MM.1S (cell line): Measurements from ENCODE around the gene NR2C2.

Source experiments
- DNase-seq: peaks from one replicate; pipeline ENCODE4 v3.0.0-alpha.2; 2015
- H2AFZ ChIP-seq: fragments of 300-600 bp; sonication (generic); 2 replicates; pipeline ENCODE4 v1.6.0; 2016; ENCODE audit warnings: antibody characterized with exemption, low read length
- H3F3A ChIP-seq: fragments of 300-600 bp; sonication (generic); 2 replicates; pipeline ENCODE4 v1.6.1; 2016; ENCODE audit warnings: mild to moderate bottlenecking, antibody characterized with exemption, low read length, moderate library complexity, mixed read lengths; ENCODE audit not compliant: insufficient read depth
- H3K27ac ChIP-seq: fragments of 300-600 bp; sonication (generic); 2 replicates; pipeline ENCODE4 v1.5.1; 2016; ENCODE audit warnings: mild to moderate bottlenecking, low read length
- H3K27me3 ChIP-seq: fragments of 300-600 bp; sonication (generic); replicated peaks from 2 replicates; pipeline ENCODE4 v1.6.0; 2016; ENCODE audit warnings: low read length; ENCODE audit not compliant: insufficient read depth
- H3K36me3 ChIP-seq: fragments of 300-600 bp; sonication (generic); replicated peaks from 2 replicates; pipeline ENCODE4 v1.6.1; 2016; ENCODE audit warnings: mild to moderate bottlenecking, low read length, mixed read lengths; ENCODE audit not compliant: insufficient read depth
- H3K4me1 ChIP-seq: fragments of 300-600 bp; sonication (generic); 2 replicates; pipeline ENCODE4 v1.6.1; 2016; ENCODE audit warnings: low read length, mixed read lengths
- H3K4me2 ChIP-seq: fragments of 300-600 bp; sonication (generic); 2 replicates; pipeline ENCODE4 v1.6.0; 2016; ENCODE audit warnings: low read depth, low read length
- H3K4me3 ChIP-seq: fragments of 300-600 bp; sonication (generic); 2 replicates; pipeline ENCODE4 v1.5.1; 2016; ENCODE audit warnings: low read length, mixed read lengths
- H3K79me2 ChIP-seq: fragments of 300-600 bp; sonication (generic); 2 replicates; pipeline ENCODE4 v1.6.1; 2016; ENCODE audit warnings: mixed run types, low read length, mixed read lengths
- H3K9ac ChIP-seq: fragments of 300-600 bp; sonication (generic); 2 replicates; pipeline ENCODE4 v1.6.1; 2016; ENCODE audit warnings: low read length, mixed read lengths
- H3K9me2 ChIP-seq: fragments of 300-600 bp; sonication (generic); replicated peaks from 2 replicates; pipeline ENCODE4 v1.6.1; 2016; ENCODE audit warnings: mild to moderate bottlenecking, low read length, mixed read lengths; ENCODE audit not compliant: insufficient read depth
- H3K9me3 ChIP-seq: fragments of 300-600 bp; sonication (generic); replicated peaks from 2 replicates; pipeline ENCODE4 v1.6.1; 2016; ENCODE audit warnings: mild to moderate bottlenecking, low read length, mixed read lengths; ENCODE audit not compliant: insufficient read depth
- H4K20me1 ChIP-seq: fragments of 300-600 bp; sonication (generic); 2 replicates; pipeline ENCODE4 v1.6.1; 2016; ENCODE audit warnings: mild to moderate bottlenecking, low read length, moderate library complexity, mixed read lengths; ENCODE audit not compliant: insufficient read depth
- EZH2 ChIP-seq: fragments of 300-600 bp; sonication (generic); optimal IDR thresholded peaks from 2 replicates; pipeline ENCODE3; 2017; ENCODE audit warnings: low read depth, mild to moderate bottlenecking, antibody characterized with exemption, low read length, mixed read lengths
- EZH2phosphoT487 ChIP-seq: fragments of 300-600 bp; sonication (generic); IDR thresholded peaks from 2 replicates; pipeline ENCODE4 v1.6.1; 2018; ENCODE audit warnings: antibody characterized with exemption, low read length
- TF ChIP-seq, protein P1 (sequence below): fragments of 300-600 bp; sonication (generic); IDR thresholded peaks from 2 replicates; pipeline ENCODE4 v1.5.1; 2016; ENCODE audit warnings: antibody characterized with exemption, low read length, mixed read lengths

NR2C2 gene

DNA sequence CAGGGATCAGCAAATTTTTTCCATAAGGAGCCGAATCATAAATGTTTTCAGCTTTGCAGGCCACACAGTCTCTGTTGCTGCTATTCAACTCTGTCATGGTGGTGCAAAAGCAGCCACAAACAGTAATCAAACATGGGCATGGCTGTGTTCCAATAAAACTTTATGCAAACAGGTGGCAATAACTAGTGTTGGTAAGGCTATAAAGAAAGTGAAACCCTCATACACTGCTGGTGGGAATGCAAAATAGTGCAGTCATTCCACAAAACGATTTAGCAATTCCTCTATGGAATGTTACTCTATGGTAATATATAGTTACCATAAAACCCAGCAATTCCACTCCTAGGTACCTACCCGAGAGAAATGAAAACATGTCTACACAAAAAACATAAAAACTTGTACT, 131.7 kb downstream of the NR2C2 start:
- H3K27ac ChIP-seq: no peak overlapping the region
- H3K36me3 ChIP-seq: peaks cover 11% of the 10 kb centered on the region; the same call in 1 of the 2 replicates
- H3K9me3 ChIP-seq: no peaks in the 10 kb centered on the region
- no peaks in the 10 kb centered on the region for H3K79me2 ChIP-seq
- TF ChIP-seq EZH2phosphoT487: no peak
- no peak for TF ChIP-seq EZH2
- TF ChIP-seq, protein P1, sequence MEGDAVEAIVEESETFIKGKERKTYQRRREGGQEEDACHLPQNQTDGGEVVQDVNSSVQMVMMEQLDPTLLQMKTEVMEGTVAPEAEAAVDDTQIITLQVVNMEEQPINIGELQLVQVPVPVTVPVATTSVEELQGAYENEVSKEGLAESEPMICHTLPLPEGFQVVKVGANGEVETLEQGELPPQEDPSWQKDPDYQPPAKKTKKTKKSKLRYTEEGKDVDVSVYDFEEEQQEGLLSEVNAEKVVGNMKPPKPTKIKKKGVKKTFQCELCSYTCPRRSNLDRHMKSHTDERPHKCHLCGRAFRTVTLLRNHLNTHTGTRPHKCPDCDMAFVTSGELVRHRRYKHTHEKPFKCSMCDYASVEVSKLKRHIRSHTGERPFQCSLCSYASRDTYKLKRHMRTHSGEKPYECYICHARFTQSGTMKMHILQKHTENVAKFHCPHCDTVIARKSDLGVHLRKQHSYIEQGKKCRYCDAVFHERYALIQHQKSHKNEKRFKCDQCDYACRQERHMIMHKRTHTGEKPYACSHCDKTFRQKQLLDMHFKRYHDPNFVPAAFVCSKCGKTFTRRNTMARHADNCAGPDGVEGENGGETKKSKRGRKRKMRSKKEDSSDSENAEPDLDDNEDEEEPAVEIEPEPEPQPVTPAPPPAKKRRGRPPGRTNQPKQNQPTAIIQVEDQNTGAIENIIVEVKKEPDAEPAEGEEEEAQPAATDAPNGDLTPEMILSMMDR: no peak
- H3K27me3 ChIP-seq: no peaks in the 10 kb centered on the region
- H3F3A ChIP-seq: no peaks in the 10 kb centered on the region
- no peaks in the 10 kb centered on the region for H3K9me2 ChIP-seq
- no peak overlapping the region for H3K9ac ChIP-seq
- H3K4me2 ChIP-seq: no peak overlapping the region
- DNase-seq: no peak
- no peak overlapping the region for H3K4me3 ChIP-seq
- peaks cover 3% of the 10 kb centered on the region; the same call in 1 of the 2 replicates for H3K4me1 ChIP-seq
- H4K20me1 ChIP-seq: no peaks in the 10 kb centered on the region
- H2AFZ ChIP-seq: no peak overlapping the region

DNA sequence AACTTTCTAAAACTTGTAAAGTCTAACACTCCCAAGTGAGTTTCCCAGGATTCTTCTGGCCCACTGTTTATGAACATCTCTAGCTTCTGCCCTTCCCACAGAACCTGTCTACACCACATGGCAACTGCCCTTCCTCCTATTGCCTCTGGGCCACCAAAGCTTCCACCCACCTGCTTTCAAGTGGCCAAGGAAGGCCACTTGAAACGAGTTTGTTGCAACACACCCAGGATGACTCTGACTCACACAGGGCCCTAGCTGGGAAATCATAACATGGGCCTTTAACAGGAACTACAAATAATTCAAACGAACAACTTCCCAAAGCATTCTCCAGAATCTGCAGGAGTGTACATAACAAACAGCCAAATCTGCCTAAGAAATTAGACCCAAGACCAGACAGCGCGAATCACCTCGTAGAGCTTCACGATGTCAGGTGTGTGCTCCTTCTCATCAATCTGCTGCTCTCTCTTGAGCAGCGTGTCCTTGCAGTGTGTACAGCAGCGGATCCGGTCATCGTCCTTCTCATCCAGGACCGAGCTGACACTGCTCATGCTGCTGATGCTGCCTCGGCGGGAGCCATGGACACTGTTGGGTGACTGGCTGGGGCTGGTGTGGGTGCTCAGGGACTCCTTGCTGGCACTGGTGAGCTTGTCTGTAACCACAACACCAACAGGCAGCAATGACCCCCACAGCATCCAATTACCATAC, 134.7 kb downstream of the NR2C2 start:
- peaks cover 11% of the 10 kb centered on the region; the same call in 1 of the 2 replicates for H3K36me3 ChIP-seq
- no peaks in the 10 kb centered on the region for H4K20me1 ChIP-seq
- no peak overlapping the region for H3K9ac ChIP-seq
- no peaks in the 10 kb centered on the region for H3K9me2 ChIP-seq
- H3K79me2 ChIP-seq: no peaks in the 10 kb centered on the region
- TF ChIP-seq EZH2: no peak
- TF ChIP-seq EZH2phosphoT487: no peak
- TF ChIP-seq, protein P1: no peak
- H3K4me1 ChIP-seq: peaks cover 3% of the 10 kb centered on the region; the same call in 1 of the 2 replicates
- H3K27ac ChIP-seq: no peak overlapping the region
- no peak overlapping the region for H2AFZ ChIP-seq
- no peak overlapping the region for H3K4me3 ChIP-seq
- no peak for DNase-seq
- H3K4me2 ChIP-seq: no peak overlapping the region
- no peaks in the 10 kb centered on the region for H3F3A ChIP-seq
- no peaks in the 10 kb centered on the region for H3K27me3 ChIP-seq
- no peaks in the 10 kb centered on the region for H3K9me3 ChIP-seq

DNA sequence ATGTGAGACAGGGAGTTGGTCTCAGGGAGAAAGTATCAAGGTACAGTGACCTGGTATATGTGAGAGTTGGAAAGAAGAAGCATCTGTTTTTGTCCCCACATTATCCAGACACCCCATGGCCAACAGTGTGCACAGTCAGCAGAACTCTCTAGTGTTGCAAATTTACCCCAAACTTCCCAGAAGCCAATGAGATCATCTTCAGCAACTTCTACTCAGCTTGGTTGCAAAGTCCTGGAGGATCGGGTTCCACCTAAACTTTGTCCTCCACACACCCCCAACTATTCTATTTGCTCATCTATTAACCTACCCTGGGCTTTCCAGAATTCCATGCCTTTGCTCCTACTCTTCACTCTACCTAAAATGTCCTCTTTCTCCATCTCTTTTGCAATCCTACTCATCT, 135.9 kb downstream of the NR2C2 start:
- no peak overlapping the region for H3K27ac ChIP-seq
- no peak for DNase-seq
- H3F3A ChIP-seq: no peaks in the 10 kb centered on the region
- H3K4me2 ChIP-seq: no peak overlapping the region
- H3K9ac ChIP-seq: no peak overlapping the region
- H3K79me2 ChIP-seq: no peaks in the 10 kb centered on the region
- no peak overlapping the region for H2AFZ ChIP-seq
- no peaks in the 10 kb centered on the region for H3K27me3 ChIP-seq
- H3K4me3 ChIP-seq: no peak overlapping the region
- TF ChIP-seq, protein P1: no peak
- TF ChIP-seq EZH2phosphoT487: no peak
- no peak for TF ChIP-seq EZH2
- peaks cover 4% of the 10 kb centered on the region; the same call in 1 of the 2 replicates for H3K36me3 ChIP-seq
- H3K9me3 ChIP-seq: no peaks in the 10 kb centered on the region
- H3K4me1 ChIP-seq: peaks cover 3% of the 10 kb centered on the region; the same call in 1 of the 2 replicates
- no peaks in the 10 kb centered on the region for H3K9me2 ChIP-seq
- no peaks in the 10 kb centered on the region for H4K20me1 ChIP-seq
